HCEC 1CT (cell line): ENCODE measurements around the gene LAMA4.

ENCODE experiments used
- DNase-seq: peaks from one replicate; pipeline ENCODE4 v3.0.0-alpha.2; 2017

Gene LAMA4

GRCh38 chr6:112253841-112254816 lies at the start of gene LAMA4:
Gene LAMA4 (minus strand): TSS chr6:112254567. CDS start chr6:112254150, 417 bp downstream.
- DNase-seq = peak; percentile 64

GRCh38 chr6:112302142-112302705 lies 47.9 kb upstream of the LAMA4 start:
- no peak for DNase-seq

- no peak for DNase-seq
Measured at GRCh38 chr6:112300896-112301295, 46.5 kb upstream of the LAMA4 start.

GRCh38 chr6:112298816-112299281 lies 44.5 kb upstream of the LAMA4 start:
- peak; percentile 91 for DNase-seq

- DNase-seq = peak; percentile 95
Measured at GRCh38 chr6:112298021-112298745, 43.8 kb upstream of the LAMA4 start.

- no peak for DNase-seq
Measured at GRCh38 chr6:112296694-112297093, 42.3 kb upstream of the LAMA4 start.

- DNase-seq = peak; percentile 73
Measured at GRCh38 chr6:112296122-112296521, 41.8 kb upstream of the LAMA4 start.

GRCh38 chr6:112291161-112291762 lies 36.9 kb upstream of the LAMA4 start:
- DNase-seq = no peak

GRCh38 chr6:112289038-112289566 lies 34.7 kb upstream of the LAMA4 start:
- DNase-seq = peak; percentile 68

GRCh38 chr6:112288475-112288874 lies 34.1 kb upstream of the LAMA4 start:
- DNase-seq = peak; percentile 32

GRCh38 chr6:112287577-112288225 lies 33.3 kb upstream of the LAMA4 start:
- DNase-seq = no peak

- DNase-seq = no peak
Measured at GRCh38 chr6:112286500-112287144, 32.3 kb upstream of the LAMA4 start.

- no peak for DNase-seq
Measured at GRCh38 chr6:112286010-112286409, 31.6 kb upstream of the LAMA4 start.

- no peak for DNase-seq
Measured at GRCh38 chr6:112284603-112285002, 30.2 kb upstream of the LAMA4 start.

GRCh38 chr6:112283621-112284020 lies 29.3 kb upstream of the LAMA4 start:
- no peak for DNase-seq

GRCh38 chr6:112281821-112282615 lies 27.7 kb upstream of the LAMA4 start:
- peak; percentile 90 for DNase-seq

- DNase-seq = no peak
Measured at GRCh38 chr6:112279031-112279935, 24.9 kb upstream of the LAMA4 start.

- no peak for DNase-seq
Measured at GRCh38 chr6:112275365-112275764, 21.0 kb upstream of the LAMA4 start.

- DNase-seq = no peak
Measured at GRCh38 chr6:112274774-112275173, 20.4 kb upstream of the LAMA4 start.

GRCh38 chr6:112272799-112273198 lies 18.4 kb upstream of the LAMA4 start:
- no peak for DNase-seq
